H1 (cell line): ENCODE data around the gene KCNQ1. TPM values are rescaled to one million over a fixed set of nuclear protein-coding genes. Genes with fewer than 3 reads are reported as not detected.

ENCODE experiments used
- CTCF ChIA-PET: fragments of 300-600 bp; sonication (Branson Sonifier 250); formaldehyde crosslinking; loops from one replicate; lab custom pipeline; 2021; ENCODE audit not compliant: partially characterized antibody; lab: Charles Lee
- POLR2A ChIA-PET: fragments of 300-600 bp; sonication (Branson Sonifier 250); formaldehyde crosslinking; loops from one replicate; lab custom pipeline; 2021; ENCODE audit warnings: inconsistent platforms; ENCODE audit not compliant: partially characterized antibody; lab: Charles Lee
- DNase-seq, 2 experiments: peaks; one replicate each; pipeline versions ENCODE4 v3.0.0 to v3.0.0-alpha.2; 2010 to 2022; ENCODE audit warnings: low spot score in 2 of 2, low read depth in 1 of 2, mixed read lengths in 1 of 2
- FAIRE-seq: peaks from 2 replicates; lab custom pipeline; 2011; peaks lifted over from hg19 to GRCh38; lab: Jason Lieb, UNC
- H2AFZ ChIP-seq: 2 replicates; pipeline ENCODE4 v1.8.1; 2012; ENCODE audit warnings: low read length, inconsistent platforms
- H2AK5ac ChIP-seq: 2 replicates; pipeline ENCODE4 v1.6.1; 2013; ENCODE audit warnings: low read depth, low read length
- H2BK120ac ChIP-seq: replicated peaks from 2 replicates; pipeline ENCODE3; 2013; ENCODE audit warnings: low read depth, low read length, inconsistent platforms
- H2BK12ac ChIP-seq: 2 replicates; pipeline ENCODE4 v1.6.1; 2013; ENCODE audit warnings: low read depth, low read length
- H2BK15ac ChIP-seq: 2 replicates; pipeline ENCODE4 v1.6.1; 2013; ENCODE audit warnings: low read length
- H2BK20ac ChIP-seq: 2 replicates; pipeline ENCODE4 v1.6.1; 2013; ENCODE audit warnings: low read length
- H2BK5ac ChIP-seq: 2 replicates; pipeline ENCODE4 v1.6.1; 2013; ENCODE audit warnings: low read depth, low read length
- H3K14ac ChIP-seq: 2 replicates; pipeline ENCODE4 v1.6.1; 2013; ENCODE audit warnings: inconsistent platforms; ENCODE audit not compliant: insufficient read length
- H3K18ac ChIP-seq: 2 replicates; pipeline ENCODE4 v1.6.1; 2013; ENCODE audit warnings: low read length; ENCODE audit errors: extremely low read depth
- H3K23ac ChIP-seq: 2 replicates; pipeline ENCODE4 v1.6.1; 2013; ENCODE audit warnings: inconsistent platforms; ENCODE audit not compliant: insufficient read length
- H3K23me2 ChIP-seq: 2 replicates; pipeline ENCODE4 v1.6.1; 2013; ENCODE audit warnings: low read depth, low read length
- H3K27ac ChIP-seq: 2 replicates; pipeline ENCODE4 v1.6.1; 2011; ENCODE audit warnings: low read depth, low read length, inconsistent platforms
- H3K27me3 ChIP-seq, 4 experiments: replicated peaks in 1 of 4; 1 replicate in 1 of 4; 2 replicates in 3 of 4; pipeline versions ENCODE4 v1.6.1 to v1.8.1; 2011 to 2013; ENCODE audit warnings: low read length in 3 of 4, mild to moderate bottlenecking in 3 of 4, inconsistent platforms in 2 of 4, mixed read lengths in 2 of 4, moderate library complexity in 1 of 4; ENCODE audit not compliant: control insufficient read depth in 3 of 4, insufficient read depth in 3 of 4; ENCODE audit errors: extremely low read depth in 1 of 4
- H3K36me3 ChIP-seq, 4 experiments: 2 replicates each; pipeline versions ENCODE4 v1.6.1 to v1.8.1; 2011 to 2013; ENCODE audit warnings: mild to moderate bottlenecking in 4 of 4, low read length in 3 of 4, moderate library complexity in 2 of 4, control low read depth in 1 of 4, inconsistent platforms in 1 of 4; ENCODE audit not compliant: insufficient read depth in 4 of 4, control insufficient read depth in 2 of 4
- H3K4ac ChIP-seq: replicated peaks from 2 replicates; pipeline ENCODE3; 2013; ENCODE audit warnings: low read length, low read depth, mixed read lengths, inconsistent platforms; ENCODE audit not compliant: insufficient read length
- H3K4me1 ChIP-seq, 4 experiments: replicated peaks in 1 of 4; 1 replicate in 1 of 4; 2 replicates in 3 of 4; pipeline versions ENCODE4 v1.6.1 to v1.8.1; 2011 to 2013; ENCODE audit warnings: low read length in 3 of 4, inconsistent platforms in 2 of 4, mixed read lengths in 1 of 4; ENCODE audit not compliant: insufficient read depth in 4 of 4, control insufficient read depth in 3 of 4
- H3K4me2 ChIP-seq, 2 experiments: 2 replicates each; pipeline versions ENCODE4 v1.6.1 to v1.8.1; 2011 to 2013; ENCODE audit warnings: low read depth in 2 of 2, low read length in 2 of 2, control low read depth in 1 of 2, inconsistent platforms in 1 of 2, mild to moderate bottlenecking in 1 of 2; ENCODE audit not compliant: insufficient read depth in 1 of 2
- H3K4me3 ChIP-seq, 4 experiments: fragments of 200-600, 300-600 bp in 1 of 4; sonication (generic), shearing (Covaris generic), sonication (Bioruptor Twin) in 1 of 4; 2 replicates each; pipeline versions ENCODE4 v1.5.1 to v1.8.1; 2011 to 2016; ENCODE audit warnings: low read length in 4 of 4, low read depth in 3 of 4, control low read depth in 2 of 4, inconsistent platforms in 2 of 4, mild to moderate bottlenecking in 2 of 4, mixed read lengths in 1 of 4, moderate library complexity in 1 of 4; ENCODE audit not compliant: insufficient read depth in 2 of 4; ENCODE audit errors: extremely low read depth in 1 of 4
- H3K56ac ChIP-seq: replicated peaks from 2 replicates; pipeline ENCODE3; 2013; ENCODE audit warnings: low read depth, mild to moderate bottlenecking, mixed read lengths, low read length, inconsistent platforms; ENCODE audit not compliant: insufficient read length
- H3K79me1 ChIP-seq: 2 replicates; pipeline ENCODE4 v1.6.1; 2013; ENCODE audit warnings: low read depth, low read length, control low read depth
- H3K79me2 ChIP-seq, 2 experiments: 2 replicates each; pipeline versions ENCODE4 v1.6.1 to v1.8.1; 2012 to 2013; ENCODE audit warnings: low read length in 2 of 2, mild to moderate bottlenecking in 2 of 2, inconsistent platforms in 1 of 2; ENCODE audit not compliant: insufficient read depth in 2 of 2, control insufficient read depth in 1 of 2
- H3K9ac ChIP-seq, 4 experiments: replicated peaks in 1 of 4; 1 replicate in 1 of 4; 2 replicates in 3 of 4; pipeline versions ENCODE4 v1.6.1 to v1.8.1; 2011 to 2013; ENCODE audit warnings: low read depth in 3 of 4, low read length in 3 of 4, control low read depth in 2 of 4, mild to moderate bottlenecking in 2 of 4, moderate library complexity in 2 of 4, inconsistent platforms in 1 of 4; ENCODE audit errors: extremely low read depth in 1 of 4
- H3K9me3 ChIP-seq, 2 experiments: 2 replicates each; pipeline versions ENCODE4 v1.6.1 to v1.8.1; 2012 to 2013; ENCODE audit warnings: mild to moderate bottlenecking in 2 of 2, moderate library complexity in 2 of 2, control low read depth in 1 of 2, inconsistent platforms in 1 of 2, low read depth in 1 of 2, low read length in 1 of 2, mixed read lengths in 1 of 2; ENCODE audit not compliant: insufficient read depth in 2 of 2
- H4K20me1 ChIP-seq, 2 experiments: replicated peaks in 1 of 2; 2 replicates each; pipeline versions ENCODE3 to v1.8.1; 2011 to 2013; ENCODE audit warnings: inconsistent platforms in 2 of 2, low read length in 2 of 2, mild to moderate bottlenecking in 1 of 2; ENCODE audit not compliant: insufficient read depth in 2 of 2, control insufficient read depth in 1 of 2
- H4K5ac ChIP-seq: 2 replicates; pipeline ENCODE4 v1.6.1; 2013; ENCODE audit warnings: low read length, low read depth, mixed read lengths, inconsistent platforms; ENCODE audit not compliant: insufficient read length
- H4K8ac ChIP-seq: 2 replicates; pipeline ENCODE4 v1.8.0; 2013; ENCODE audit warnings: mild to moderate bottlenecking, moderate library complexity, low read length, inconsistent platforms; ENCODE audit not compliant: insufficient read depth; ENCODE audit errors: extremely low read depth
- H4K91ac ChIP-seq: replicated peaks from 2 replicates; pipeline ENCODE3; 2013; ENCODE audit warnings: low read length, mixed read lengths, inconsistent platforms; ENCODE audit not compliant: insufficient read length
- BRCA1 ChIP-seq: IDR thresholded peaks from 2 replicates; pipeline ENCODE4 v1.6.1; 2012; ENCODE audit warnings: low read depth, low read length, improper control_type of control experiment
- CHD2 ChIP-seq: IDR thresholded peaks from 2 replicates; pipeline ENCODE4 v1.6.1; 2012; ENCODE audit warnings: low read length, improper control_type of control experiment
- CREB1 ChIP-seq: IDR thresholded peaks from 2 replicates; pipeline ENCODE4 v1.6.1; 2012; ENCODE audit warnings: inconsistent platforms
- EP300 ChIP-seq, 2 experiments: IDR thresholded peaks; 1 replicate in 1 of 2; 2 replicates in 1 of 2; pipeline ENCODE4 v1.6.1; 2011 to 2012; ENCODE audit warnings: low read depth in 2 of 2, low read length in 2 of 2, mild to moderate bottlenecking in 2 of 2, borderline replicate concordance in 1 of 2, inconsistent platforms in 1 of 2, moderate library complexity in 1 of 2
- GTF2F1 ChIP-seq: IDR thresholded peaks from 2 replicates; pipeline ENCODE4 v1.6.1; 2012; ENCODE audit warnings: low read depth, low read length, improper control_type of control experiment, borderline replicate concordance
- HDAC6 ChIP-seq: IDR thresholded peaks from one replicate; pipeline ENCODE4 v1.7.1; 2012; ENCODE audit warnings: low read depth, mild to moderate bottlenecking, inconsistent platforms, low read length, moderate library complexity
- MAX ChIP-seq: IDR thresholded peaks from 2 replicates; pipeline ENCODE4 v1.6.1; 2012; ENCODE audit warnings: inconsistent platforms
- NRF1 ChIP-seq: IDR thresholded peaks from 2 replicates; pipeline ENCODE4 v1.6.1; 2011; ENCODE audit warnings: mild to moderate bottlenecking, low read depth, low read length, improper control_type of control experiment
- POU5F1 ChIP-seq: IDR thresholded peaks from 2 replicates; pipeline ENCODE4 v1.6.1; 2011; ENCODE audit warnings: low read depth, mild to moderate bottlenecking, low read length, moderate library complexity
- RBBP5 ChIP-seq: IDR thresholded peaks from 2 replicates; pipeline ENCODE4 v1.7.1; 2012; ENCODE audit warnings: low read depth, mild to moderate bottlenecking, inconsistent platforms, low read length, moderate library complexity, borderline replicate concordance
- RFX5 ChIP-seq: IDR thresholded peaks from 2 replicates; pipeline ENCODE4 v1.6.1; 2011; ENCODE audit warnings: low read depth, low read length, improper control_type of control experiment, borderline replicate concordance
- SIN3A ChIP-seq, 2 experiments: IDR thresholded peaks in 1 of 2; conservative IDR thresholded peaks in 1 of 2; 2 replicates each; pipeline ENCODE4 v1.6.1; 2011 to 2012; ENCODE audit warnings: low read length in 2 of 2, improper control_type of control experiment in 1 of 2, low read depth in 1 of 2, mild to moderate bottlenecking in 1 of 2
- TCF12 ChIP-seq: IDR thresholded peaks from 2 replicates; pipeline ENCODE4 v1.6.1; 2011; ENCODE audit warnings: low read depth, mild to moderate bottlenecking, low read length
- WGBS, 2 experiments: shearing (Covaris generic) in 1 of 2; methylation state at CpG; one replicate each; pipeline versions ENCODE4 v1.1.6 to v1.1.7; 2013 to 2015; ENCODE audit warnings: low lambda C conversion rate in 2 of 2, mixed read lengths in 2 of 2, inconsistent platforms in 1 of 2, low coverage in 1 of 2, missing lambda C conversion rate in 1 of 2; ENCODE audit not compliant: insufficient replicate concordance in 2 of 2, insufficient coverage in 1 of 2, insufficient read length in 1 of 2; ENCODE audit errors: extremely low coverage in 1 of 2, missing lambda C conversion rate in 1 of 2; 5-methylcytosine and 5-hydroxymethylcytosine counted together
- polyA plus RNA-seq, 7 experiments: library from polyadenylated mRNA; depleted of rRNA in 3 of 7; stranded (reverse) in 5 of 7; unstranded in 2 of 7; fragments of >200 nt in 5 of 7; fragments of 200-250 nt in 2 of 7; gene quantifications; 1 replicate in 5 of 7; 2 replicates in 1 of 7; 4 replicates in 1 of 7; pipeline versions ENCODE4 v1.2.1 to v1.2.3, GENCODE V29; 2011 to 2013; ENCODE audit warnings: missing spikeins in 2 of 7, mixed read lengths in 2 of 7
- total RNA-seq: library from RNA; stranded (reverse); fragmentation: NEBNext Ultra II Directional; extraction: Animal tissue kit (Norgen Biotek cat#: 25700); gene quantifications from 2 replicates; pipeline ENCODE4 v1.2.1, GENCODE V29; 2021

Gene KCNQ1
- total and polyA plus RNA-seq, 2 of the 8 experiments (the other 6 are each of a cell fraction or from before 2014, with no cell fraction given): 1.9 to 2.0 TPM

- peaks cover 0 to 35% (median 24%) of the 10 kb centered on the region in 4 experiments; a peak in 5 of 7 replicates for H3K27me3 ChIP-seq
- H3K4me3 ChIP-seq: no peak overlapping the region
- ChIA-PET POLR2A (interaction anchor here (1.3 to 1.5 kb wide), 2 partner anchors 82 to 97 kb away, joined by 3 to 4 read pairs; partner anchors contain the start of gene CDKN1C), CTCF (interaction anchor here (1.0 kb wide), 1 partner anchor 96 kb away, joined by 3 read pairs; no protein-coding TSS in a partner anchor)
- H3K23me2 ChIP-seq: no peaks in the 10 kb centered on the region
- H2BK20ac ChIP-seq: peak overlapping the region; percentile 13; the same call in 1 of the 2 replicates
- 0 out of 4 replicates have a peak overlapping the region, but pooled peaks of 1 of the 2 experiments have one; percentile 30 for H3K4me2 ChIP-seq
- 84% methylated on average over 9 of the region's 10 CpGs; no CpG with 5 or more reads in 1 of the 2 experiments for WGBS, 2 experiments
- no peak overlapping the region for H3K14ac ChIP-seq
- no peak overlapping the region for H3K56ac ChIP-seq
- H4K5ac ChIP-seq: no peak overlapping the region
- no peak overlapping the region for H3K9ac ChIP-seq
- no peak overlapping the region for H2BK15ac ChIP-seq
- no peak overlapping the region for H3K23ac ChIP-seq
- DNase-seq (peak in 1 of 2 experiments; percentile 42), FAIRE-seq (no peak)
- no peak overlapping the region for H2BK120ac ChIP-seq
- H3K79me1 ChIP-seq: no peaks in the 10 kb centered on the region
- no peak overlapping the region for H3K4ac ChIP-seq
- H2AFZ ChIP-seq: 0 out of 2 replicates have a peak overlapping the region, but pooled peaks have one; percentile 94
- no peak overlapping the region for H2AK5ac ChIP-seq
- H2BK5ac ChIP-seq: 0 out of 2 replicates have a peak overlapping the region, but pooled peaks have one; percentile 28
- peak overlapping the region; percentile 41; the same call in 1 of the 2 replicates for H4K8ac ChIP-seq
- H4K20me1 ChIP-seq: no peaks in the 10 kb centered on the region
- peak overlapping the region; percentile 32; the same call in 1 of the 2 replicates for H2BK12ac ChIP-seq
- H4K91ac ChIP-seq: peak overlapping the region; percentile 42
- H3K18ac ChIP-seq: no peak overlapping the region
- no peaks in the 10 kb centered on the region for H3K36me3 ChIP-seq
- peaks cover 0 to 5% of the 10 kb centered on the region in 2 experiments; a peak in 1 of 4 replicates for H3K9me3 ChIP-seq
- H3K27ac ChIP-seq: no peak overlapping the region
- peaks cover 0 to 16% (median 6%) of the 10 kb centered on the region in 4 experiments; a peak in 5 of 7 replicates for H3K4me1 ChIP-seq
- H3K79me2 ChIP-seq: no peaks in the 10 kb centered on the region
- TF ChIP-seq EP300 (IDR thresholded peaks at IDR 0.05; ENCODE audit: borderline replicate concordance in 1 of 2, low read depth in 2 of 2, low read length in 2 of 2) (no peak), POU5F1 (no peak), GTF2F1 (no peak), HDAC6 (no peak), NRF1 (no peak), RFX5 (no peak), CREB1 (no peak; the same call in 1 of the 2 replicates), MAX (no peak), BRCA1 (no peak), TCF12 (no peak), RBBP5 (no peak), CHD2 (no peak), SIN3A (conservative IDR thresholded peaks at IDR 0.05 in 1 of 2, IDR thresholded peaks at IDR 0.05 in 1 of 2; ENCODE audit: low read depth in 1 of 2, low read length in 2 of 2) (no peak)
Observed at GRCh38 chr11:2787816-2788167, 343.0 kb downstream of the KCNQ1 start.
